Endothelial cell of umbilical vein (primary cell): ENCODE data around the gene NEMP1. TPM values are rescaled to one million over a fixed set of nuclear protein-coding genes. Genes with fewer than 3 reads are reported as not detected.

Source experiments
- BruUV-seq: library from RNA; stranded (reverse); fragments of 400-500 nt; replicated peaks from 2 replicates; lab custom pipeline; 2021; lab: Mats Ljungman, UMichigan
- CTCF ChIA-PET: fragments of 300-600, 350-600 bp; sonication (Branson Sonifier 250); formaldehyde crosslinking; loops from one replicate; lab custom pipeline; 2021; ENCODE audit warnings: antibody characterized with exemption, inconsistent platforms; lab: Charles Lee
- POLR2A ChIA-PET: fragments of 300-600, 350-600 bp; sonication (Branson Sonifier 250); formaldehyde crosslinking; loops from one replicate; lab custom pipeline; 2021; ENCODE audit warnings: antibody characterized with exemption, inconsistent platforms; lab: Charles Lee
- DNase-seq: peaks from one replicate; pipeline ENCODE4 v3.0.0-alpha.2; 2011; ENCODE audit warnings: low read depth, low spot score
- FAIRE-seq: peaks from 2 replicates; lab custom pipeline; 2011; peaks lifted over from hg19 to GRCh38; lab: Jason Lieb, UNC
- H2AFZ ChIP-seq: 2 replicates; pipeline ENCODE4 v1.6.0; 2012; ENCODE audit warnings: low read depth, low read length, control low read depth, inconsistent platforms
- H3K27ac ChIP-seq: 2 replicates; pipeline ENCODE4 v1.5.1; 2011; ENCODE audit warnings: low read depth, mild to moderate bottlenecking, control low read depth, low read length, moderate library complexity; ENCODE audit not compliant: insufficient read depth
- H3K27me3 ChIP-seq, 2 experiments: 2 replicates each; pipeline versions ENCODE4 v1.6.0 to v1.6.1; 2011; ENCODE audit warnings: low read length in 2 of 2, mixed read lengths in 1 of 2; ENCODE audit not compliant: control insufficient read depth in 2 of 2, insufficient read depth in 2 of 2
- H3K36me3 ChIP-seq, 2 experiments: 2 replicates in 1 of 2; 3 replicates in 1 of 2; pipeline ENCODE4 v1.5.1; 2011; ENCODE audit warnings: low read length in 2 of 2, mild to moderate bottlenecking in 1 of 2, moderate library complexity in 1 of 2; ENCODE audit not compliant: control insufficient read depth in 2 of 2, insufficient read depth in 2 of 2; ENCODE audit errors: extremely low read depth in 1 of 2
- H3K4me1 ChIP-seq: 3 replicates; pipeline ENCODE4 v1.5.1; 2011; ENCODE audit warnings: mild to moderate bottlenecking, low read length; ENCODE audit not compliant: control insufficient read depth, insufficient read depth; ENCODE audit errors: extremely low read depth
- H3K4me2 ChIP-seq: 2 replicates; pipeline ENCODE4 v1.6.1; 2011; ENCODE audit warnings: low read length, control low read depth, mixed read lengths; ENCODE audit not compliant: insufficient read depth
- H3K4me3 ChIP-seq, 3 experiments: fragments of 200-600 bp in 1 of 3; sonication (generic), shearing (Covaris generic) in 1 of 3; replicated peaks in 1 of 3; 2 replicates each; pipeline ENCODE4 v1.5.1; 2011 to 2016; ENCODE audit warnings: control low read depth in 3 of 3, low read length in 3 of 3, mild to moderate bottlenecking in 2 of 3, inconsistent platforms in 1 of 3, low read depth in 1 of 3, moderate library complexity in 1 of 3; ENCODE audit not compliant: insufficient read depth in 1 of 3
- H3K79me2 ChIP-seq: 2 replicates; pipeline ENCODE4 v1.6.0; 2012; ENCODE audit warnings: low read length, inconsistent platforms; ENCODE audit not compliant: control insufficient read depth, insufficient read depth
- H3K9ac ChIP-seq: replicated peaks from 2 replicates; pipeline ENCODE3; 2011; ENCODE audit warnings: low read length, control low read depth; ENCODE audit not compliant: insufficient read depth; ENCODE audit errors: extremely low read depth
- H3K9me1 ChIP-seq: replicated peaks from 3 replicates; pipeline ENCODE4 v1.6.0; 2011; ENCODE audit warnings: mild to moderate bottlenecking, low read length; ENCODE audit not compliant: control insufficient read depth, insufficient read depth; ENCODE audit errors: extremely low read depth
- H3K9me3 ChIP-seq: replicated peaks from 2 replicates; pipeline ENCODE4 v1.5.1; 2012; ENCODE audit warnings: low read length, inconsistent platforms; ENCODE audit not compliant: control insufficient read depth, insufficient read depth
- H4K20me1 ChIP-seq: replicated peaks from 2 replicates; pipeline ENCODE3; 2011; ENCODE audit warnings: mild to moderate bottlenecking, low read length; ENCODE audit not compliant: control insufficient read depth, insufficient read depth; ENCODE audit errors: extremely low read depth
- EZH2 ChIP-seq: IDR thresholded peaks from 2 replicates; pipeline ENCODE4 v1.6.1; 2012; ENCODE audit warnings: borderline replicate concordance, low read depth, mild to moderate bottlenecking, moderate library complexity, low read length, inconsistent platforms; ENCODE audit not compliant: severe bottlenecking
- FOS ChIP-seq: IDR thresholded peaks from 2 replicates; pipeline ENCODE4 v1.6.1; 2011; ENCODE audit warnings: mild to moderate bottlenecking, low read length, moderate library complexity, borderline replicate concordance; ENCODE audit not compliant: insufficient read depth
- GATA2 ChIP-seq: IDR thresholded peaks from 2 replicates; pipeline ENCODE4 v1.7.0; 2011; ENCODE audit warnings: low read depth, mild to moderate bottlenecking, moderate library complexity, mixed read lengths, low read length; ENCODE audit not compliant: insufficient read length, insufficient read depth
- JUN ChIP-seq: IDR thresholded peaks from 2 replicates; pipeline ENCODE4 v1.6.1; 2011; ENCODE audit warnings: borderline replicate concordance, low read depth; ENCODE audit not compliant: insufficient read length, insufficient read depth
- MAX ChIP-seq: IDR thresholded peaks from 2 replicates; pipeline ENCODE4 v1.6.1; 2011; ENCODE audit not compliant: insufficient read depth, insufficient read length
- MYC ChIP-seq: IDR thresholded peaks from one replicate; pipeline ENCODE4 v1.6.1; 2011; ENCODE audit warnings: mild to moderate bottlenecking, low read depth, low read length
- POLR2A ChIP-seq: IDR thresholded peaks from 2 replicates; pipeline ENCODE4 v1.6.1; 2012; ENCODE audit warnings: low read depth, mild to moderate bottlenecking, control low read depth, low read length
- POLR2AphosphoS5 ChIP-seq: IDR thresholded peaks from 2 replicates; pipeline ENCODE4 v1.6.1; 2012; ENCODE audit warnings: low read depth, mild to moderate bottlenecking, control low read depth, low read length, moderate library complexity; ENCODE audit not compliant: insufficient read depth
- dilution Hi-C: fragments of 300-500 bp; cut with MboI; formaldehyde crosslinking; loops from one replicate; pipeline ENCODE4 v1.15.0; 2019; ENCODE audit warnings: low sequenced_read_pairs; ENCODE audit not compliant: extremely low pct_ligation_motif_present
- intact Hi-C: fragments of 100-400 bp; cut with micrococcal nuclease; formaldehyde crosslinking; loops from one replicate; pipeline ENCODE4 v1.10.0; 2022
- polyA plus RNA-seq, 4 experiments: library from polyadenylated mRNA; depleted of rRNA in 3 of 4; stranded (reverse) in 3 of 4; unstranded in 1 of 4; fragments of >200 nt; gene quantifications; 2 replicates each; pipeline versions ENCODE4 v1.2.1 to v1.2.3, GENCODE V29; 2011 to 2012; ENCODE audit warnings: missing spikeins in 1 of 4
- total RNA-seq: library from RNA; stranded (reverse); gene quantifications from 2 replicates; pipeline ENCODE4 v1.2.3, GENCODE V29; 2021
- TF ChIP-seq, protein P1 (sequence below), 2 donors: IDR thresholded peaks; 1 replicate in 1 of 2; 2 replicates in 1 of 2; pipeline ENCODE4 v1.5.1; 2011; ENCODE audit warnings: low read length in 2 of 2, mild to moderate bottlenecking in 2 of 2, moderate library complexity in 2 of 2, control low read depth in 1 of 2, inconsistent platforms in 1 of 2, low read depth in 1 of 2; ENCODE audit not compliant: insufficient read depth in 1 of 2; ENCODE audit errors: extremely low read depth in 1 of 2

Gene NEMP1
- total and polyA plus RNA-seq, 2 donors (not counting 3 experiments of a cell fraction or from before 2014, with no cell fraction given) = 10.8 to 21.5 TPM

- TF ChIP-seq POLR2A (no peak), POLR2AphosphoS5 (no peak), EZH2 (no peak), GATA2 (no peak), FOS (no peak), JUN (no peak), MAX (no peak), MYC (no peak)
- TF ChIP-seq, protein P1, sequence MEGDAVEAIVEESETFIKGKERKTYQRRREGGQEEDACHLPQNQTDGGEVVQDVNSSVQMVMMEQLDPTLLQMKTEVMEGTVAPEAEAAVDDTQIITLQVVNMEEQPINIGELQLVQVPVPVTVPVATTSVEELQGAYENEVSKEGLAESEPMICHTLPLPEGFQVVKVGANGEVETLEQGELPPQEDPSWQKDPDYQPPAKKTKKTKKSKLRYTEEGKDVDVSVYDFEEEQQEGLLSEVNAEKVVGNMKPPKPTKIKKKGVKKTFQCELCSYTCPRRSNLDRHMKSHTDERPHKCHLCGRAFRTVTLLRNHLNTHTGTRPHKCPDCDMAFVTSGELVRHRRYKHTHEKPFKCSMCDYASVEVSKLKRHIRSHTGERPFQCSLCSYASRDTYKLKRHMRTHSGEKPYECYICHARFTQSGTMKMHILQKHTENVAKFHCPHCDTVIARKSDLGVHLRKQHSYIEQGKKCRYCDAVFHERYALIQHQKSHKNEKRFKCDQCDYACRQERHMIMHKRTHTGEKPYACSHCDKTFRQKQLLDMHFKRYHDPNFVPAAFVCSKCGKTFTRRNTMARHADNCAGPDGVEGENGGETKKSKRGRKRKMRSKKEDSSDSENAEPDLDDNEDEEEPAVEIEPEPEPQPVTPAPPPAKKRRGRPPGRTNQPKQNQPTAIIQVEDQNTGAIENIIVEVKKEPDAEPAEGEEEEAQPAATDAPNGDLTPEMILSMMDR (IDR thresholded peaks at IDR 0.05; ENCODE audit: extremely low read depth in 1 of 2, insufficient read depth in 1 of 2, low read depth in 1 of 2, low read length in 2 of 2) = no peak
- no peak overlapping the region for H3K27ac ChIP-seq
- no peak overlapping the region for H3K4me2 ChIP-seq
- no peak for DNase-seq
- H3K9me1 ChIP-seq = no peaks in the 10 kb centered on the region
- dilution Hi-C loops = no loop called here
- BruUV-seq = no TSS peak
- H2AFZ ChIP-seq = no peak overlapping the region
- no peaks in the 10 kb centered on the region for H4K20me1 ChIP-seq
- CTCF ChIA-PET = no interaction called here
- H3K9ac ChIP-seq = no peak overlapping the region
- H3K4me1 ChIP-seq = no peaks in the 10 kb centered on the region
- H3K79me2 ChIP-seq = no peaks in the 10 kb centered on the region
- H3K4me3 ChIP-seq = no peak overlapping the region
- H3K36me3 ChIP-seq = no peaks in the 10 kb centered on the region
- H3K27me3 ChIP-seq = peaks cover 14 to 32% of the 10 kb centered on the region in 2 experiments
- intact Hi-C loops = no loop called here
- no peak for FAIRE-seq
- POLR2A ChIA-PET = no interaction called here
- no peaks in the 10 kb centered on the region for H3K9me3 ChIP-seq
Measured at GRCh38 chr12:57044468-57044867, 34.1 kb downstream of the NEMP1 start.
